GM13976 (cell line): ENCODE measurements around the gene PDHA1.

ENCODE experiments used
- DNase-seq: peaks from one replicate; pipeline ENCODE4 v3.0.0; 2012; ENCODE audit warnings: low spot score
- in situ Hi-C: fragments of 300-500 bp; cut with MboI; formaldehyde crosslinking; loops from one replicate; pipeline ENCODE4 v1.12.0; 2022; ENCODE audit warnings: low sequenced_read_pairs, mixed read lengths, inconsistent platforms; ENCODE audit not compliant: unreplicated experiment
- TF ChIP-seq, protein P1 (sequence below): IDR thresholded peaks from 2 replicates; pipeline ENCODE4 v1.5.1; 2012; ENCODE audit warnings: borderline replicate concordance, mild to moderate bottlenecking; ENCODE audit not compliant: insufficient read depth; ENCODE audit errors: extremely low read depth, missing control alignments, control extremely low read depth

PDHA1 gene

DNA sequence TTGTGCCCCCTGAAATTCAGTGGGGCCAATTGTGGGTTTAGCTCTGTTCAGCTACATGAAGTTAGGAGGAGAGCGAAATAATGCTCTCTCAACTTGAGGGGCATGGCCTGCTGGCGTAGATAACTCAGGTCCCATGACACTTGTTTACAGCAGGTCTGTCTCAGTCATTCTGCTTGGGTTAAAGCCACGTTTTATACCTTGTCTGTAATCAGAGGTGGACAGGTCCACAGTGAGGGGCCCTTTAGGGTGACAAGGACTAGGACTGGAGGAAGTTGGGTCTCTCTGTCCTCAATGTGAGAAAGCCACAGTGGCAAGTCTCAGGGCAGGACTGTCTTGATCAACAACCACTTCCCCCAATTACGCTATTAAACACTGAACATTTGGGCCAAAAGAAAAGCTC is 49.0 kb downstream of the PDHA1 start:
- in situ Hi-C loops: loop anchor here (25.0 kb wide), 1 partner anchor 670 kb away; no protein-coding TSS in a partner anchor
- TF ChIP-seq, protein P1, sequence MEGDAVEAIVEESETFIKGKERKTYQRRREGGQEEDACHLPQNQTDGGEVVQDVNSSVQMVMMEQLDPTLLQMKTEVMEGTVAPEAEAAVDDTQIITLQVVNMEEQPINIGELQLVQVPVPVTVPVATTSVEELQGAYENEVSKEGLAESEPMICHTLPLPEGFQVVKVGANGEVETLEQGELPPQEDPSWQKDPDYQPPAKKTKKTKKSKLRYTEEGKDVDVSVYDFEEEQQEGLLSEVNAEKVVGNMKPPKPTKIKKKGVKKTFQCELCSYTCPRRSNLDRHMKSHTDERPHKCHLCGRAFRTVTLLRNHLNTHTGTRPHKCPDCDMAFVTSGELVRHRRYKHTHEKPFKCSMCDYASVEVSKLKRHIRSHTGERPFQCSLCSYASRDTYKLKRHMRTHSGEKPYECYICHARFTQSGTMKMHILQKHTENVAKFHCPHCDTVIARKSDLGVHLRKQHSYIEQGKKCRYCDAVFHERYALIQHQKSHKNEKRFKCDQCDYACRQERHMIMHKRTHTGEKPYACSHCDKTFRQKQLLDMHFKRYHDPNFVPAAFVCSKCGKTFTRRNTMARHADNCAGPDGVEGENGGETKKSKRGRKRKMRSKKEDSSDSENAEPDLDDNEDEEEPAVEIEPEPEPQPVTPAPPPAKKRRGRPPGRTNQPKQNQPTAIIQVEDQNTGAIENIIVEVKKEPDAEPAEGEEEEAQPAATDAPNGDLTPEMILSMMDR: no peak
- DNase-seq: no peak

DNA sequence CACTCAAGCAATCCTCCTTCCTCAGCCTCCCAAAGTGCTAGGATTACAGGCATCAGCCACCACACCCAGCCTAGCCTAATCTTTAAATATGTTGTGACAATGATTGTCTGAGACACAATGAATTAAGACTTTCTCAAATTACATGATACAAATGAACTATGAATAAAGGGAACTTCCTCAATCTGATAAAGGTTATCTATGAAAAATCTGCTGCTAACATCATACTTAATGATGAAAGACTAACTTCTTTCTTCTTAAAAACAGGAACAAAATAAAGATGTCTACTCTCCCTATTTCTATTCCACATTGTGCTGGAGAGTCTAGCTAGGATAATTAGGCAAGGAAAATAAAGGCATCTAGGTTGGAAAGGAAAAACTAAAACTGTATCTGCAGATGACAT is 60.0 kb downstream of the PDHA1 start:
- no peak for DNase-seq
- in situ Hi-C loops: no loop called here
- TF ChIP-seq, protein P1: no peak

DNA sequence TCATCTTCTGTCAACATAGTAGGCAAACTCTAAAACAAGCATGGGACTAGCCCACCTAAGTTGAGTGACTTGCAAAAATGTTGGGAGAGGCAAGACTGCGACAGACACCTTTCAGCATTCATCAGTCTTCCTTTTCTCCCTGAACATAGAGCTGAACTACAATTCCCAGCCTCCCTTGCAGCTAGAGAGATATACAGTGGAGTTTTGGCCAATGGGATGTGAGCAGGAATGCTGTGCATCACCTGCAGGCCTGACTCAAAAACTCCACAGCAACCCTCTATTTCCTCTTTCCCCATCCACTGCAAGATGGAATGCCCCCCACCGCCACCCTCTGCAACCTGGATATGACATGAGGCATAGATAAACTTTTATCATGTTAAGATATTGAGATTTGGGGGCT is 66.5 kb downstream of the PDHA1 start:
- DNase-seq: no peak
- in situ Hi-C loops: no loop called here
- TF ChIP-seq, protein P1: no peak
